SK-MEL-5 (cell line): Measurements from ENCODE around the gene NGEF. TPM values are rescaled to one million over a fixed set of nuclear protein-coding genes. Genes with fewer than 3 reads are reported as not detected.

Experiments used
- DNase-seq: peaks from one replicate; pipeline ENCODE4 v3.0.0-alpha.2; 2016; ENCODE audit warnings: low read depth, low spot score
- in situ Hi-C: cut with HindIII; loops from 2 replicates; pipeline ENCODE4 v1.10.0; 2016; ENCODE audit warnings: low sequenced_read_pairs, high pct_unique_total_duplicates, low pct_unique_long_range_greater_than_20kb
- total RNA-seq: library from RNA; depleted of rRNA; stranded (reverse); fragments of >200 nt; shearing (Covaris generic); gene quantifications from 2 replicates; pipeline ENCODE4 v1.2.3, GENCODE V29; 2014

NGEF gene
- total RNA-seq, 1 experiment from 2014 or later, result not detected

- no peak for DNase-seq
- in situ Hi-C loops, result no loop called here
These were observed 35.6 kb upstream of the NGEF start for GRCh38 chr2:233048569-233049193.

- DNase-seq, result no peak
- in situ Hi-C loops, result no loop called here
These were observed 34.6 kb upstream of the NGEF start for GRCh38 chr2:233047667-233048066.

- in situ Hi-C loops, result no loop called here
These were observed 34.1 kb upstream of the NGEF start for GRCh38 chr2:233047206-233047605.

DNA sequence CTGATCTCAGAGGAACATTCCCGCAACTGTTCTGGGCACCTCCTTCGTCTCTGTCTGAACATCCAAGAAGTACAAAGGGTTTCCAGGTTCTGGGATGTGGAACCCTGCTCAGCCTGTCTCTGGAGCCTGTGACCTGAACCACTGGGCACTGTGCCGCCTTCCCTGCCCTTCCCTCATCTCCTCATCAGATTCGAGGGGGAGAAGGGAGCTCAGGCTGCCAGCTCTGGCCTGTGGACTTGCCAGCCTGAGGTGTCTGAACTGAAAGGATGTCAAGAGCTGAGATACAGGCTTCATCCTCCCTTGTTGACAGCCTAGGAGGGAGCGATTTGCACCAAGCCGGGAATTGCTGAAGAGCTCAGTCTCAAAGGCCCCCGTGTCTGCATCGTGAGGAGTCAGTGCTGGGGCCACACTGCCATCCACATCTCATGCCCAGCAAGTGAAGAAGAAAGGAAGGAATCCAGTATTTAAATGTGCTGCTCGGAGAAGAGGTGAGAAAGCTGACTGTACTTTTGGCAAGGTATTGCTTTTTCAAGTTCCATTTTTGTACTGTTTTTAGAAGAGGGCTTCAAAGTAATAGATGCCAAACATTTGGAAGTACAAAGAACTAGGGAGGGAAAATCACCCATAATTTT lies 32.0 kb upstream of the NGEF start:
- in situ Hi-C loops, result no loop called here
- no peak for DNase-seq

More at GRCh38 chr2:233047206-233047605, 34.1 kb upstream of the NGEF start:
- no peak for DNase-seq

- in situ Hi-C loops, result no loop called here
- no peak for DNase-seq
These were observed 29.5 kb upstream of the NGEF start for GRCh38 chr2:233042549-233042948.

DNA sequence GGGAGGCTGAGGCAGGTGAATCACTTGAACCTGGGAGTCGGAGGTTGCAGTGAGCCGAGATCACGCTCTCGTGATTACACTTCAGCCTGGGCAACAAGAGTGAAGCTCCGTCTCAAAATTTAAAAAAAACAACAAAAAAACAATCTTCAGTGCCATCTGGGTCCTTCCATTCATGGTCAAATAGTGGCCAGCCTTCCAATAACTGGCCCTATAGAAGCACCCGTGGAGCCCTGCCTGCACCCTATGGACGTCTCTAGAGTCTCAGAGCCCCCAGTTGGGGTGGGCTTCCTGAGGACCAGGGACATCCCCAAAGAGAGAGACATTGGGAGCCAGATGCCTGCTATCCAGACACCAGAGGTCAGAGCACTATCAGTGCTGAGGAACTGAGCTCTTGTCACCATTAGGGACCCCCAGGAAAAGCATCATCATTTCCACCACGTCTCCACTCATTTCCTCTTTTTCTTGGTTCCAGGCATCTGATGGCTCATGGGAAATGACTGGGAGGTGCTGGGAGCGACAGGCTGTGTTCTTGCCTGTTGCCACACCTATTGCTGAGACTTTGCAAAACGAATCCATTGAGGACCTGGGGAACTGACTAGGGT lies 28.8 kb upstream of the NGEF start:
- DNase-seq, result no peak
- in situ Hi-C loops, result no loop called here

- in situ Hi-C loops, result no loop called here
- DNase-seq, result no peak
These were observed 27.5 kb upstream of the NGEF start for GRCh38 chr2:233040571-233040970.

GRCh38 chr2:233039846-233040530 lies 26.9 kb upstream of the NGEF start:
- in situ Hi-C loops, result no loop called here
- no peak for DNase-seq

GRCh38 chr2:233039212-233039845 lies 26.3 kb upstream of the NGEF start:
- no peak for DNase-seq
- in situ Hi-C loops, result no loop called here

GRCh38 chr2:233037078-233037477 lies 24.0 kb upstream of the NGEF start:
- in situ Hi-C loops, result no loop called here
- no peak for DNase-seq

- in situ Hi-C loops, result no loop called here
- DNase-seq, result no peak
These were observed 23.2 kb upstream of the NGEF start for GRCh38 chr2:233036162-233036838.

- in situ Hi-C loops, result no loop called here
- DNase-seq, result no peak
These were observed 22.5 kb upstream of the NGEF start for GRCh38 chr2:233035426-233036161.

GRCh38 chr2:233034091-233034882 lies 21.2 kb upstream of the NGEF start:
- in situ Hi-C loops, result no loop called here
- DNase-seq, result no peak

DNA sequence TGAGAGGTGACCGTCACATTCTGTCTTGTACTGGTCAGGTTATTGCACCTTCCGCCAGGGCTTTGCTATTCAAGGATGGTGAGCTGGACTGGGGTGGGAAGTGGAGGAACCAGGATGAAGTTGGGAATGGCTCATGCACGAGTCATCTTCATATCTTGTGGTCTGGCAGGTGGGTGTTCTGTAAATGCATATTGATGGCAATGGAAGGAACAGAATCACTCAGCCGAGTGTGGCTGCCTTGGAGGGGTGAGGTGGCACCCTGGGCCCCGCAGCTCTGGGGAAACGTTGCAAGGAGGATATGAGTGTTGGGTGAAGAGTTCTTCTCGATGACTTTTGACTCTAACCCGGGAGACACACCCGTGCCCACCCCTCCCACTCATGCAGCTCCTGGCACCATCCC lies 20.6 kb upstream of the NGEF start:
- DNase-seq, result no peak
- in situ Hi-C loops, result no loop called here

- DNase-seq, result no peak
- in situ Hi-C loops, result no loop called here
These were observed 19.7 kb upstream of the NGEF start, which contains the start of gene NEU2 for GRCh38 chr2:233032551-233033320. Gene NEU2, plus strand, starts transcription at chr2:233032672. Its CDS starts 0 bp downstream, at chr2:233032672.
